Lower leg skin (tissue), 3 donors: ENCODE measurements around the gene GJB5.

ENCODE experiments used
- CTCF ChIP-seq, 3 donors: fragments of 450-650 bp; IDR thresholded peaks; one replicate each; pipeline ENCODE4 v1.5.1; 2016; ENCODE audit warnings: antibody characterized with exemption in 3 of 3, mild to moderate bottlenecking in 3 of 3, moderate library complexity in 2 of 3
- POLR2A ChIP-seq, 2 donors: fragments of 450-650 bp; IDR thresholded peaks; one replicate each; pipeline ENCODE4 v1.6.1; 2016 to 2017; ENCODE audit warnings: antibody characterized with exemption in 2 of 2, mild to moderate bottlenecking in 1 of 2, moderate library complexity in 1 of 2

- no peak for TF ChIP-seq CTCF (IDR thresholded peaks at IDR 0.05)
- no peak for TF ChIP-seq POLR2A (IDR thresholded peaks at IDR 0.05)
Observed at GRCh38 chr1:34736692-34737091, 18.2 kb upstream of the GJB5 start.
